Spleen (tissue), 11 donors: Measurements from ENCODE around the gene SEMA3G. TPM values are rescaled to one million over a fixed set of nuclear protein-coding genes. Genes with fewer than 3 reads are reported as not detected.

Source experiments
- DNase-seq: peaks from one replicate; pipeline ENCODE4 v3.0.0-alpha.2; 2020
- H3K27ac ChIP-seq, 8 donors: fragments of 200-600 bp; sonication (generic) in 7 of 8; 1 replicate in 4 of 8; 2 replicates in 4 of 8; pipeline versions ENCODE4 v1.5.0 to v1.8.0; 2016 to 2021; ENCODE audit warnings: inconsistent platforms in 4 of 8, mild to moderate bottlenecking in 4 of 8, moderate library complexity in 1 of 8
- H3K27me3 ChIP-seq, 7 donors: fragments of 200-600 bp; sonication (generic) in 6 of 7; replicated peaks in 1 of 7; 1 replicate in 4 of 7; 2 replicates in 3 of 7; pipeline versions ENCODE4 v1.5.0 to v1.8.0; 2016 to 2021; ENCODE audit warnings: inconsistent platforms in 3 of 7, mild to moderate bottlenecking in 1 of 7
- H3K36me3 ChIP-seq, 6 donors: fragments of 200-600 bp; sonication (generic) in 5 of 6; 1 replicate in 4 of 6; 2 replicates in 2 of 6; pipeline versions ENCODE4 v1.5.0 to v1.8.0; 2016 to 2021; ENCODE audit warnings: inconsistent platforms in 2 of 6
- H3K4me1 ChIP-seq, 6 donors: fragments of 200-600 bp; sonication (generic) in 5 of 6; 1 replicate in 3 of 6; 2 replicates in 3 of 6; pipeline versions ENCODE4 v1.5.0 to v1.8.0; 2016 to 2021; ENCODE audit warnings: inconsistent platforms in 3 of 6
- H3K4me3 ChIP-seq, 8 donors: fragments of 200-600 bp; sonication (generic) in 7 of 8; 1 replicate in 4 of 8; 2 replicates in 4 of 8; pipeline versions ENCODE4 v1.5.0 to v1.8.0; 2016 to 2021; ENCODE audit warnings: inconsistent platforms in 4 of 8, mild to moderate bottlenecking in 4 of 8, moderate library complexity in 2 of 8
- H3K9me3 ChIP-seq, 8 donors: fragments of 200-600 bp; sonication (generic) in 7 of 8; 1 replicate in 4 of 8; 2 replicates in 4 of 8; pipeline versions ENCODE4 v1.5.0 to v1.8.0; 2016 to 2021; ENCODE audit warnings: inconsistent platforms in 4 of 8
- POLR2A ChIP-seq, 3 donors: fragments of 450-650 bp; IDR thresholded peaks; one replicate each; pipeline ENCODE4 v1.5.1; 2017; ENCODE audit warnings: antibody characterized with exemption in 3 of 3, mild to moderate bottlenecking in 1 of 3
- POLR2AphosphoS5 ChIP-seq, 3 donors: sonication (generic); formaldehyde crosslinking; IDR thresholded peaks; one replicate each; pipeline ENCODE4 v1.5.1; 2017; ENCODE audit warnings: antibody characterized with exemption in 3 of 3
- WGBS, 5 donors: extraction: QIAGEN DNeasy Blood & Tissue Kit in 3 of 5; methylation state at CpG; one replicate each; pipeline versions ENCODE4 v1.1.5 to v1.1.7; 2013 to 2018; 5-methylcytosine and 5-hydroxymethylcytosine counted together
- intact Hi-C: fragments of 100-400 bp; cut with DNase I; formaldehyde crosslinking; loops from one replicate; pipeline ENCODE4 v1.15.0; 2023; ENCODE audit warnings: low total_unique reads
- polyA plus RNA-seq, 3 donors: library from polyadenylated mRNA; stranded (reverse); fragments of 200-250 nt; gene quantifications; one replicate each; pipeline ENCODE4 v1.2.1, GENCODE V29; 2013
- total RNA-seq, 7 donors: library from RNA; depleted of rRNA in 3 of 7; stranded (reverse); fragments of >200 nt in 3 of 7; fragmentation: NEBNext Ultra II Directional in 4 of 7; extraction: Animal tissue kit (Norgen Biotek cat#: 25700) in 4 of 7; gene quantifications; one replicate each; pipeline versions ENCODE4 v1.1.0 to v1.2.1, GENCODE V29; 2016 to 2021
- TF ChIP-seq, protein P1 (sequence below), 11 experiments: fragments of 200-600 bp in 7 of 11; fragments of 450-650 bp in 4 of 11; sonication (generic) in 4 of 11; IDR thresholded peaks in 8 of 11; conservative IDR thresholded peaks in 3 of 11; 1 replicate in 7 of 11; 2 replicates in 4 of 11; pipeline versions ENCODE4 v1.4.0 to v1.8.0; 2016 to 2021; ENCODE audit warnings: antibody characterized with exemption in 11 of 11, inconsistent platforms in 4 of 11, mild to moderate bottlenecking in 1 of 11
- donor health status: healthy with polysubstance abuse.
- donor health status: DM: no; HTN: no; CAD: no; lungs with moderate emphysema.
- donor health status: DM: no; HTN: no; CAD: no.
- donor health status: Bipolar disorder and iron deficiency.
- donor health status: healthy.
- donor health status: DM: no; HTN: no; CAD: no.
- donor health status: DM: yes; HTN: yes; CAD: no.

The SEMA3G gene
- total and polyA plus RNA-seq, 10 donors: 1.0 to 20.2 (median 9.5) TPM

DNA sequence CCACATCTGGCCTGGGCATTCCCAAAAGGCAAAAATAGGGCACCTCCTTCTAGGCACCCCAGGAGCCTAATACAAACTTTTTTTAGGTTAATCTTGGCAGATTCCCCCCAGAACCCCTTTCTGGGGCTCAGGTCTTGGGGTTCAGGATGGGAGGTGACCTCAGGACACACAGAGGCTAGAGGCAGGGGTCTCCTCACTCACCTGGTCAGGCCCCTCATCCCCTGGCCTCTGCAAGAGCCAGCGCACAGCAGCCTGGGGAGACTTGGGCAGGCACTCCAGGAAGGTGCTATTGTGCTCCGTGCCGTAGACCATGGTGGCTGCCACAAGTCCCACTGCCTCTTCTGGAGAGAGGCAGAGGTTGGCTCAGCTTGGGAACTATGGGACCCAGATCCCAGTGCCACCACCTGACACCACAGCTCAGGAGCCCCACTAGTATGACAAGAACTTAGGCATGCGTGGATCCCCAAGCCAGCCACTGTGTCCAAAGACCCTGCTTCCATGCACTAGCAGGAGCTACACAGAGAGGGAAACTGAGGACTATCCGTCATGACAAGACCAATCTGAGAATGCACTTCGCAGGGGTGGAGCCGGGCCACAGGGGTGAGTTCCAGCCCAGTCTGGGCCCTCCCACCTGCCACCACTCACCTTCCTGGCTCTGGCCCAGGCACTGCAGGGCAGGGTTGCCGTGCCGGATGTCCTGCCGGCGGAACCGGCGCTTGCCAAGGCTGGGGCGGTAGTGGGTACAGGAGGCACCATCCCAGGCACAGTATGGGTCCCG is 7.4 kb downstream of the SEMA3G start:
- TF ChIP-seq, protein P1, sequence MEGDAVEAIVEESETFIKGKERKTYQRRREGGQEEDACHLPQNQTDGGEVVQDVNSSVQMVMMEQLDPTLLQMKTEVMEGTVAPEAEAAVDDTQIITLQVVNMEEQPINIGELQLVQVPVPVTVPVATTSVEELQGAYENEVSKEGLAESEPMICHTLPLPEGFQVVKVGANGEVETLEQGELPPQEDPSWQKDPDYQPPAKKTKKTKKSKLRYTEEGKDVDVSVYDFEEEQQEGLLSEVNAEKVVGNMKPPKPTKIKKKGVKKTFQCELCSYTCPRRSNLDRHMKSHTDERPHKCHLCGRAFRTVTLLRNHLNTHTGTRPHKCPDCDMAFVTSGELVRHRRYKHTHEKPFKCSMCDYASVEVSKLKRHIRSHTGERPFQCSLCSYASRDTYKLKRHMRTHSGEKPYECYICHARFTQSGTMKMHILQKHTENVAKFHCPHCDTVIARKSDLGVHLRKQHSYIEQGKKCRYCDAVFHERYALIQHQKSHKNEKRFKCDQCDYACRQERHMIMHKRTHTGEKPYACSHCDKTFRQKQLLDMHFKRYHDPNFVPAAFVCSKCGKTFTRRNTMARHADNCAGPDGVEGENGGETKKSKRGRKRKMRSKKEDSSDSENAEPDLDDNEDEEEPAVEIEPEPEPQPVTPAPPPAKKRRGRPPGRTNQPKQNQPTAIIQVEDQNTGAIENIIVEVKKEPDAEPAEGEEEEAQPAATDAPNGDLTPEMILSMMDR (IDR thresholded peaks at IDR 0.05 in 8 of 11, conservative IDR thresholded peaks at IDR 0.05 in 3 of 11): no peak
- TF ChIP-seq POLR2AphosphoS5 (IDR thresholded peaks at IDR 0.05): peak; percentile 17 to 73 (median 60)
- intact Hi-C loops: no loop called here
- Histone ChIP-seq H3K4me1 (peaks cover 0 to 51% (median 18%) of the 10 kb centered on the region in 6 donors), H3K27ac (peak overlapping the region in 4 of 8 donors; percentile 1 to 35 (median 14)), H3K27me3 (no peaks in the 10 kb centered on the region), H3K9me3 (no peaks in the 10 kb centered on the region), H3K36me3 (no peaks in the 10 kb centered on the region), H3K4me3 (no peak overlapping the region)
- 87 to 97% (median 95%) methylated on average over 7 to 15 of the region's 15 CpGs for WGBS, 5 donors
- DNase-seq: no peak

DNA sequence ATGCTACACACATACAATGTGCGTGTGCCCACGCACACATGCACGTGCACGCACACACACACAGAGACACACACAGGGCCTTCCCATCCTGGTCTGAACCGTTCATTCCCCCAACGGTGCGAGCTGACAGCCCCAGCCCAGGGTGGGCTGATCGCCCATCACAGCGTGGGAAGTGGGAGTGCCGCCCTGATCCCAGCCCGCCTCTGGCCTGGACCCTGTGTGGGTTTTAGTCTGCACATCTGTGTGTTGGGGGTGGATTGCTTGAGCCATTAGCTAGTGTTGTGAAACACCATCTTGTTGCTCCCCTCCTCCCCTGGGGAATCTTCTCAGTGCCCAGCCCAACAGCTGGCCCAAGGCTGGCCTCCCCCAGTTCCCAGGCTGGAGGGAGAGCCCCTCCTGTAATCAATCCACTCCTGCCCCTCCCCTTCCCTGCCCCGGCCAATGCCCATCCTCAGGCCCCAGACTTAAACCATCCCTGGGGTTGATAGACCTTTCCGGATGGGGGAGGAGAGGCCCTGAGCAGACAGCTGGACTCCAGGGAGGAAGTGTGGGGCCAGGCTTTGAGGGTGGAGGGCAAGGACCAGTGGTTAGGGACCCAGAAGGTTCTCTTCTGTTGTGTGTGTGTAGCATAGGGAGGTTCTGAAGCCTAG is 8.3 kb downstream of the SEMA3G start:
- H3K4me3 ChIP-seq: no peak overlapping the region
- WGBS, 5 donors: 73 to 82% (median 76%) methylated on average over 4 to 13 of the region's 13 CpGs
- DNase-seq: no peak
- H3K27ac ChIP-seq: peak overlapping the region in 4 of 8 donors; percentile 1 to 35 (median 17)
- peaks cover 0 to 59% (median 22%) of the 10 kb centered on the region in 6 donors for H3K4me1 ChIP-seq
- intact Hi-C loops: no loop called here
- TF ChIP-seq POLR2A (IDR thresholded peaks at IDR 0.05): no peak
- TF ChIP-seq, protein P1 (IDR thresholded peaks at IDR 0.05 in 8 of 11, conservative IDR thresholded peaks at IDR 0.05 in 3 of 11): no peak
- peak in 1 of 3 donors; percentile 28 for TF ChIP-seq POLR2AphosphoS5 (IDR thresholded peaks at IDR 0.05)
- no peaks in the 10 kb centered on the region for H3K27me3 ChIP-seq
- no peaks in the 10 kb centered on the region for H3K9me3 ChIP-seq
- H3K36me3 ChIP-seq: no peaks in the 10 kb centered on the region

DNA sequence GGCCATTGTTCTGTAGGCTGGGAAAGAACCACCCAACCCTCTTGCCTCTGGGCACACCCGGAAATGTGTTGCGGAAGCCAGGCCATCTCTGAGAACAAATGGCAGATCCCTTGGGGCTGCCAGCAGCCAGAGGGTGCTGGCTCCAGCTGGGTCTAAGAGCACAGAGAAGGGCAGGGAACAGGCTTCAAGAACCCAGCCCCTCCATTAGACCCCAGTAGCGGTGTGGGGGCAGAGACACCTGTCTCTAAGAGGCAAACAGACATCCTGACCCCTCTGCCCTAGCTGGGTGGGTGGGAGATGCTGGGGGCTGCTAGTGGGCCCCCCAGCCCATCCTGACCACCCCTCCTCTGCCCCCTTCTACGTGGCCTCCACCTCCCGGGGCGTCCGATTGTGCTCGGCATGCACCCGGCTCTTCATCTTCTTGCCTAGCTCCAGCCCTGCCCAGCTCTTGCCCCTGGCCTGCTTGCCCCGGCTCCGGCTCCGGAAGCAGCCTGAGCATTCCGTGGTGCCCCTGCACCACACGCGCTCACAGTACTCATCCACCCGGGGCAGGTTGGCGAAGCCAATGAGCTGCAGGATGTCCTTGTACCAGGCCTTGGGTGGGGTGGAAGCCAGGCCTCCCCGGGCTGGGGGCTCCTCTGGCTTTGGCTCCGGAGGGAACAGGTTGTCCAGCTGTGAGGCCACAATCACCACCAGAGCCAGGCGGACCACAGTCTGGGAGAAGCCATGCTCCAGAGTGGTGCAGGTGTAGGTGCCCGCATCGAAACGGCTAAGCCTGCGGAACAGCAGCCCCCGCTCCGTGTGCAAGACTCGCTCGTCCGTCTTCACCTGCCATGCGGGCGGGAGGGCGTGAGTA is 9.4 kb downstream of the SEMA3G start:
- TF ChIP-seq POLR2A (IDR thresholded peaks at IDR 0.05) (no peak), POLR2AphosphoS5 (IDR thresholded peaks at IDR 0.05) (peak in 1 of 3 donors; percentile 34)
- TF ChIP-seq, protein P1 (IDR thresholded peaks at IDR 0.05 in 8 of 11, conservative IDR thresholded peaks at IDR 0.05 in 3 of 11): no peak
- Histone ChIP-seq H3K9me3 (no peaks in the 10 kb centered on the region), H3K27ac (peak overlapping the region in 2 of 8 donors; percentile 5 to 35), H3K4me1 (peaks cover 0 to 59% (median 22%) of the 10 kb centered on the region in 6 donors), H3K4me3 (no peak overlapping the region), H3K36me3 (no peaks in the 10 kb centered on the region), H3K27me3 (no peaks in the 10 kb centered on the region)
- intact Hi-C loops: no loop called here
- WGBS, 5 donors: 71 to 96% (median 92%) methylated on average over 12 to 32 of the region's 32 CpGs
- peak; percentile 65 for DNase-seq
